NCI-H69 (cell line): ENCODE measurements around the gene PLXNB2.
"Not testable (repeated sequence)": the region's sequence is repeated elsewhere in the genome, so short reads cannot be mapped to it uniquely, and the experiment has no call there.

Experiments used
- DNase-seq: peaks from one replicate; lab custom pipeline; 2025; lab: John Stamatoyannopoulos, UW

PLXNB2 gene

GRCh38 chr22:50280022-50280707 is 27.3 kb downstream of the PLXNB2 start:
- no peak for DNase-seq

GRCh38 chr22:50278956-50279619 is 28.4 kb downstream of the PLXNB2 start:
- DNase-seq, result no peak

GRCh38 chr22:50278461-50278860 is 29.0 kb downstream of the PLXNB2 start:
- no peak for DNase-seq

- DNase-seq, result peak; percentile 18
Measured at GRCh38 chr22:50277761-50278160, 29.7 kb downstream of the PLXNB2 start.

GRCh38 chr22:50276143-50276542 is 31.3 kb downstream of the PLXNB2 start:
- DNase-seq, result peak; percentile 82

- no peak for DNase-seq
Measured at GRCh38 chr22:50275181-50276055, 32.0 kb downstream of the PLXNB2 start.

GRCh38 chr22:50274771-50275170 is 32.7 kb downstream of the PLXNB2 start:
- no peak for DNase-seq

- peak; percentile 61 for DNase-seq
Measured at GRCh38 chr22:50274311-50274710, 33.1 kb downstream of the PLXNB2 start.

GRCh38 chr22:50273781-50274180 is 33.7 kb downstream of the PLXNB2 start:
- not testable (repeated sequence) for DNase-seq

GRCh38 chr22:50273352-50273751 is 34.1 kb downstream of the PLXNB2 start:
- not testable (repeated sequence) for DNase-seq

GRCh38 chr22:50272044-50272802 is 35.2 kb downstream of the PLXNB2 start:
- peak; percentile 62 for DNase-seq

GRCh38 chr22:50271519-50271970 is 35.9 kb downstream of the PLXNB2 start:
- DNase-seq, result peak; percentile 96

- peak; percentile 75 for DNase-seq
Measured at GRCh38 chr22:50270666-50271394, 36.6 kb downstream of the PLXNB2 start.

- peak; percentile 86 for DNase-seq
Measured at GRCh38 chr22:50269970-50270665, 37.3 kb downstream of the PLXNB2 start, which contains the start of gene MAPK11. Gene MAPK11, minus strand, starts transcription at chr22:50270380. Its CDS starts 88 bp downstream, at chr22:50270292.

- DNase-seq, result peak; percentile 59
Measured at GRCh38 chr22:50269573-50269969, 37.9 kb downstream of the PLXNB2 start.

- peak; percentile 78 for DNase-seq
Measured at GRCh38 chr22:50268655-50269113, 38.8 kb downstream of the PLXNB2 start.

- no peak for DNase-seq
Measured at GRCh38 chr22:50267591-50268390, 39.7 kb downstream of the PLXNB2 start.

GRCh38 chr22:50266994-50267393 is 40.5 kb downstream of the PLXNB2 start:
- DNase-seq, result no peak

- DNase-seq, result no peak
Measured at GRCh38 chr22:50264946-50265669, 42.3 kb downstream of the PLXNB2 start.
